Upper lobe of left lung (tissue), 4 donors: ENCODE results near the gene MED27.

Experiments
- EP300 ChIP-seq, 4 donors: sonication (generic); formaldehyde crosslinking; IDR thresholded peaks; one replicate each; pipeline ENCODE4 v1.5.1; 2017; ENCODE audit warnings: antibody characterized with exemption in 4 of 4, control low read depth in 2 of 4
- POLR2A ChIP-seq, 4 donors: fragments of 450-650 bp; IDR thresholded peaks; one replicate each; pipeline ENCODE4 v1.5.1; 2016 to 2017; ENCODE audit warnings: antibody characterized with exemption in 4 of 4, mild to moderate bottlenecking in 2 of 4
- TF ChIP-seq, protein P1 (sequence below), 6 experiments: fragments of 450-650 bp in 4 of 6; fragments of 200-600 bp in 2 of 6; sonication (generic) in 2 of 6; IDR thresholded peaks; one replicate each; pipeline ENCODE4 v1.5.1; 2016 to 2019; ENCODE audit warnings: antibody characterized with exemption in 6 of 6

GRCh38 chr9:132044176-132044875 is 35.3 kb downstream of the MED27 start:
- TF ChIP-seq, protein P1, sequence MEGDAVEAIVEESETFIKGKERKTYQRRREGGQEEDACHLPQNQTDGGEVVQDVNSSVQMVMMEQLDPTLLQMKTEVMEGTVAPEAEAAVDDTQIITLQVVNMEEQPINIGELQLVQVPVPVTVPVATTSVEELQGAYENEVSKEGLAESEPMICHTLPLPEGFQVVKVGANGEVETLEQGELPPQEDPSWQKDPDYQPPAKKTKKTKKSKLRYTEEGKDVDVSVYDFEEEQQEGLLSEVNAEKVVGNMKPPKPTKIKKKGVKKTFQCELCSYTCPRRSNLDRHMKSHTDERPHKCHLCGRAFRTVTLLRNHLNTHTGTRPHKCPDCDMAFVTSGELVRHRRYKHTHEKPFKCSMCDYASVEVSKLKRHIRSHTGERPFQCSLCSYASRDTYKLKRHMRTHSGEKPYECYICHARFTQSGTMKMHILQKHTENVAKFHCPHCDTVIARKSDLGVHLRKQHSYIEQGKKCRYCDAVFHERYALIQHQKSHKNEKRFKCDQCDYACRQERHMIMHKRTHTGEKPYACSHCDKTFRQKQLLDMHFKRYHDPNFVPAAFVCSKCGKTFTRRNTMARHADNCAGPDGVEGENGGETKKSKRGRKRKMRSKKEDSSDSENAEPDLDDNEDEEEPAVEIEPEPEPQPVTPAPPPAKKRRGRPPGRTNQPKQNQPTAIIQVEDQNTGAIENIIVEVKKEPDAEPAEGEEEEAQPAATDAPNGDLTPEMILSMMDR (IDR thresholded peaks at IDR 0.05): no peak
- no peak for TF ChIP-seq POLR2A (IDR thresholded peaks at IDR 0.05)
- TF ChIP-seq EP300 (IDR thresholded peaks at IDR 0.05): no peak
